Measurements from ENCODE around the gene HES7.

Gene HES7

GRCh38 chr17:8074554-8074953, 49.4 kb downstream of the HES7 start:
- Histone ChIP-seq H3K27me3 (replicated peaks; ENCODE audit: control insufficient read depth, insufficient read depth, low read length) (peaks cover 4% of the 10 kb centered on the region), H3K4me3 (replicated peaks; ENCODE audit: low read depth, low read length) (no peak overlapping the region), H3K36me3 (ENCODE audit: control insufficient read depth, insufficient read depth, low read length) (no peaks in the 10 kb centered on the region)
- no peak for DNase-seq (ENCODE audit: extremely low read depth, insufficient read length)
- TF ChIP-seq, protein P1, sequence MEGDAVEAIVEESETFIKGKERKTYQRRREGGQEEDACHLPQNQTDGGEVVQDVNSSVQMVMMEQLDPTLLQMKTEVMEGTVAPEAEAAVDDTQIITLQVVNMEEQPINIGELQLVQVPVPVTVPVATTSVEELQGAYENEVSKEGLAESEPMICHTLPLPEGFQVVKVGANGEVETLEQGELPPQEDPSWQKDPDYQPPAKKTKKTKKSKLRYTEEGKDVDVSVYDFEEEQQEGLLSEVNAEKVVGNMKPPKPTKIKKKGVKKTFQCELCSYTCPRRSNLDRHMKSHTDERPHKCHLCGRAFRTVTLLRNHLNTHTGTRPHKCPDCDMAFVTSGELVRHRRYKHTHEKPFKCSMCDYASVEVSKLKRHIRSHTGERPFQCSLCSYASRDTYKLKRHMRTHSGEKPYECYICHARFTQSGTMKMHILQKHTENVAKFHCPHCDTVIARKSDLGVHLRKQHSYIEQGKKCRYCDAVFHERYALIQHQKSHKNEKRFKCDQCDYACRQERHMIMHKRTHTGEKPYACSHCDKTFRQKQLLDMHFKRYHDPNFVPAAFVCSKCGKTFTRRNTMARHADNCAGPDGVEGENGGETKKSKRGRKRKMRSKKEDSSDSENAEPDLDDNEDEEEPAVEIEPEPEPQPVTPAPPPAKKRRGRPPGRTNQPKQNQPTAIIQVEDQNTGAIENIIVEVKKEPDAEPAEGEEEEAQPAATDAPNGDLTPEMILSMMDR (IDR thresholded peaks at IDR 0.05; ENCODE audit: insufficient read depth, low read length, poor library complexity, severe bottlenecking): no peak

DNA sequence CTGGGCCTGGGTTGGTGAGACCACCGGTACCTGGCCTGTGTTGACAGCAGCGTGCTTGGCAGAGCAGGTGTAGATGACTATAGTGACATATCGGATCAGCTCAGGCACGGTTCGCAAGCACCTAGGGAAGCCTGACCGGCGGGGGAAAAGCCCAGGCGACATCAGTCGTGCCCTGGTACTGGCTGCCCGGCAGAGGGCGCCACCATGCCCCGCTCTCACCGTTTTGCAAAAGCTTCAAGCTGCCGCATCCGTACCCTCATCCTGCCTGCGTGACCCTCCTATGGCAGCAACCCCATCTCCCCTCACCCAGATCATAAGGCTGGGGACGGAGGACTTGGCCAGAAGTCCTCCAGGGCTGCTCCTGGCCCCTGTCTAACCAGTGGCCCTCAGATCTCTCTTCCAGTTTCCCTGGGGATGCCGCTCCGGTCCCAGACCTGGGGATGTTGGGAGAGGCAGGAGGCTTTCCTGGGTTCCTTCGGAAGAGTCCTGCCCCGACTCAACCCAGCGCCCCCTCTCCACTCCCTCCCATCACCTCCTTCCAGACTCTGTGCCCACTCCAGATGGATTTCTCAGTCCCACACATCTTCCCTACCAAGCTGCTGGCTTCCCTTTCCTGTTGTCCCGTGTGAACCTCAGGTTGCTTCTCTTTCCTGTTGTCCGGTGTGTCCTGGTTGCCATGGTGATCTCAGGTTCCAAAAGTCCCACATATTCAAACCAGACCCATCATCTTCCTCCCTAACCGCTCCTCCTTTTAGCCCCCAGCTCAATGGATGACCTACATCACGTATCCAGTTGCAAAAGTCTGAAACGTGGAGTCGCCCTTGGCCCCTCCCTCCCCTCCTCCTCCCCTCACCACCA, 50.0 kb downstream of the HES7 start:
- peak; percentile 72 for DNase-seq (ENCODE audit: extremely low read depth, insufficient read length)
- TF ChIP-seq, protein P1 (IDR thresholded peaks at IDR 0.05; ENCODE audit: insufficient read depth, low read length, poor library complexity, severe bottlenecking): peak; percentile 99
- no peaks in the 10 kb centered on the region for H3K36me3 ChIP-seq (ENCODE audit: control insufficient read depth, insufficient read depth, low read length)
- no peak overlapping the region for H3K4me3 ChIP-seq (replicated peaks; ENCODE audit: low read depth, low read length)
- peaks cover 4% of the 10 kb centered on the region for H3K27me3 ChIP-seq (replicated peaks; ENCODE audit: control insufficient read depth, insufficient read depth, low read length)

DNA sequence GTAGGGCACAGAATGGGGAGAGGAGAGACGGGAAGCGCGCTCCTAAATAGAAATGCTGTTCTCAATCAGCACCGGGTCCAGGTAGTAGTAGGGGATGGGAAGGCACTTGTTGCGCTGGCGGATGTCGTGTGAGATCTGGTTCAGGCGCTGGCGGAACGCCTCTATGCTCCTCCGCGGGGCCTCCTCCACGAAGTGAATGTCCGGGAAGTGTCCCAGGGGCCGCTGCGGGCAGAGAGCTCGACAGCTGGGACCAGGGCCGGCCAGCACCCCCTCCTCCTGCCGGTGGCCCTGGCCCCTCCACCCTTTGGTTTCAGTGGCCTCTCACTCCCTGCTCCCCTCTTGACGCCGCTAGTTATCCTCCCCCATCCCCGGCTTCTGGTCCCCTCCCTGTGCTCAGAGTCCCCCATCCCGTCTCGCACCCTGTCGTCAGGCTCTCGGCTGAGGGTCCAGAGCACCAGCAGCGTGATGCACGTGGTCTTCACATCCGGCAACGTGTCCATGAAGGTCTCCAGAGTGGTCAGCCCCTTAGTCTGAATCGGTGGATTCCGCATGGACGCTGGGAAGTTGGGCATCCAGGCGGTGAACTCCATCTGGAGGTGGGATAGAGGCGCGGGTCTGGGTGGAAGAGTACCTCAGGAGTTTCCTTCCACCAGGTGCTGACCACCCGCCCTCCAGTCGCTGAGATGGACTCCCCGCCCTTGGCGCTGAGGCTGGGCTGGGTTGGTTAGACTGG, 51.0 kb downstream of the HES7 start:
- TF ChIP-seq, protein P1 (IDR thresholded peaks at IDR 0.05; ENCODE audit: insufficient read depth, low read length, poor library complexity, severe bottlenecking): no peak
- H3K36me3 ChIP-seq (ENCODE audit: control insufficient read depth, insufficient read depth, low read length): no peaks in the 10 kb centered on the region
- DNase-seq (ENCODE audit: extremely low read depth, insufficient read length): no peak
- H3K27me3 ChIP-seq (replicated peaks; ENCODE audit: control insufficient read depth, insufficient read depth, low read length): peaks cover 4% of the 10 kb centered on the region
- H3K4me3 ChIP-seq (replicated peaks; ENCODE audit: low read depth, low read length): no peak overlapping the region

GRCh38 chr17:8072341-8072728, 51.6 kb downstream of the HES7 start:
- H3K4me3 ChIP-seq (replicated peaks; ENCODE audit: low read depth, low read length): no peak overlapping the region
- DNase-seq (ENCODE audit: extremely low read depth, insufficient read length): no peak
- H3K36me3 ChIP-seq (ENCODE audit: control insufficient read depth, insufficient read depth, low read length): no peaks in the 10 kb centered on the region
- TF ChIP-seq, protein P1 (IDR thresholded peaks at IDR 0.05; ENCODE audit: insufficient read depth, low read length, poor library complexity, severe bottlenecking): no peak
- H3K27me3 ChIP-seq (replicated peaks; ENCODE audit: control insufficient read depth, insufficient read depth, low read length): no peaks in the 10 kb centered on the region; the same call in none of the 2 replicates

GRCh38 chr17:8071496-8071895, 52.4 kb downstream of the HES7 start:
- TF ChIP-seq, protein P1 (IDR thresholded peaks at IDR 0.05; ENCODE audit: insufficient read depth, low read length, poor library complexity, severe bottlenecking): no peak

More at GRCh38 chr17:8071496-8071895, 52.4 kb downstream of the HES7 start:
- H3K27me3 ChIP-seq (replicated peaks; ENCODE audit: control insufficient read depth, insufficient read depth, low read length): no peaks in the 10 kb centered on the region; the same call in none of the 2 replicates
- H3K4me3 ChIP-seq (replicated peaks; ENCODE audit: low read depth, low read length): no peak overlapping the region
- no peak for DNase-seq (ENCODE audit: extremely low read depth, insufficient read length)
- no peaks in the 10 kb centered on the region for H3K36me3 ChIP-seq (ENCODE audit: control insufficient read depth, insufficient read depth, low read length)
